DMS114 treated with DMSO at 0.1 percent for 48 hours (cell line): Measurements from ENCODE around the gene ENTPD2.

ENCODE experiments used
- DNase-seq: peaks from one replicate; lab custom pipeline; 2025; ENCODE audit not compliant: unreplicated experiment; lab: John Stamatoyannopoulos, UW

Gene ENTPD2

GRCh38 chr9:137053944-137054931 lies at the start of gene ENTPD2:
Gene ENTPD2, minus strand, starts transcription at chr9:137054061. Its CDS starts 64 bp downstream, at chr9:137053997.
- DNase-seq: no peak

DNA sequence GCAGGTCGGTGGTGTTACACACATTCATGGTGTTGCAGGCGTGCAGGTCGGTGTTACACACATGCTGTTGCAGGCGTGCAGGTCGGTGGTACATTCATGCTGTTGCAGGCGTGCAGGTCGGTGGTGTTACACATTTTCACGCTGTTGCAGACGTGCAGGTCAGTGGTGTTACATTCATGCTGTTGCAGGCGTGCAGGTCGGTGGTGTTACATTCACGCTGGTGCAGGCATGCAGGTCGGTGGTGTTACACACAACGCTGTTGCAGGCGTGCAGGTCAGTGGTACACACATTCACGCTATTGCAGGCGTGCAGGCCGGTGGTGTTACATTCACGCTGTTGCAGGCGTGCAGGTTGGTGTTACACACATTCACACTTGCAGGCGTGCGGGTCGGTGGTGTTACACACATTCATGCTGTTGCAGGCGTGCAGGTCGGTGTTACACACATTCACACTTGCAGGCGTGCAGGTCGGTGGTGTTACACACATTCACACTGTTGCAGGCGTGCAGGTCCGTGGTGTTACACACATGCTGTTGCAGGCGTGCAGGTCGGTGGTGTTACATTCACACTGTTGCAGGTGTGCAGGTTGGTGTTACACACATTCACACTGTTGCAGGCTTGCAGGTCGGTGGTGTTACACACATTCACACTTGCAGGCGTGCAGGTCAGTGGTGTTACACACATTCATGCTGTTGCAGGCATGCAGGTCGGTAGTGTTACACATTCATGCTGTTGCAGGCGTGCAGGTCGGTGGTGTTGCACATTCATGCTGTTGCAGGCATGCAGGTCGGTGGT lies 49.5 kb upstream of the ENTPD2 start:
- DNase-seq: no peak

GRCh38 chr9:137099231-137099630 lies 45.4 kb upstream of the ENTPD2 start:
- no peak for DNase-seq

- no peak for DNase-seq
Observed at GRCh38 chr9:137097761-137098462, 44.1 kb upstream of the ENTPD2 start.

DNA sequence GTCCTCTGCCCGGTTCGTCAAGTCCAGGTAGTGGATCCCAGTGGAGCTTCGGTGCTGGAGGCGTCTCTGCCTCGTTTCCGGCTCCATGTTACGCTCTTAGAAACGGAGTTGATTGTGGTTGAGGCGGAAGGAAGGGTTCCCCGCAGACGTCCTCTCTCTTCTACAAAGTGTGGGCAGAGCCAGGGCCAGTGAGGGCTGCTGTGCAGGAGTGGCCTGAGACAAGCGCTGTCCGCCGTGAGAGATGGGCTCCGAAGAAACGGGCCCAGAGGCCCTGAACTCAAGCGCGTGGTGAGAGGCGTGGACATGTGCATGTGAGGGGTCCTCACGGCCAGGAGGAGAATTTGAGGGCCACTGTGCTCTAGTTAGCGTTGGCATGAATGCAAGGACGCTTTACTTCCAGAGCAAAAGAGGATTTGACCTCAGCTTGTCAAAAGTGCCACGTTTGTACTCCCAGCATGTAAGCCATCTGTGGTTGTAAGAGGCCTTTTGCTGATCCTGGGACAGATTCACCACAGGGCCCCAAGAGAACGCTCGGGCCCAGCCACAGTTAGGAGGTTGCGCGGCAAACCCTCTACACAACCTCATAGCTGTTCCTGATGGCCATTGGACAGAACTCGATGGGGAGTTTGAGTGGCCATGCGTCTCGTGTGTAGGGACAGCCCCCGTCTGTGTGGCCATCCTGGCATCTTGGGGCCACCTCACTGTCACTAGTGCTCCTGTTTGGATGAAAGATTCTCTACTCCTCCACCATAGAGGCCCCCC lies 43.1 kb upstream of the ENTPD2 start:
- no peak for DNase-seq

- no peak for DNase-seq
Observed at GRCh38 chr9:137095664-137096517, 42.0 kb upstream of the ENTPD2 start.

DNA sequence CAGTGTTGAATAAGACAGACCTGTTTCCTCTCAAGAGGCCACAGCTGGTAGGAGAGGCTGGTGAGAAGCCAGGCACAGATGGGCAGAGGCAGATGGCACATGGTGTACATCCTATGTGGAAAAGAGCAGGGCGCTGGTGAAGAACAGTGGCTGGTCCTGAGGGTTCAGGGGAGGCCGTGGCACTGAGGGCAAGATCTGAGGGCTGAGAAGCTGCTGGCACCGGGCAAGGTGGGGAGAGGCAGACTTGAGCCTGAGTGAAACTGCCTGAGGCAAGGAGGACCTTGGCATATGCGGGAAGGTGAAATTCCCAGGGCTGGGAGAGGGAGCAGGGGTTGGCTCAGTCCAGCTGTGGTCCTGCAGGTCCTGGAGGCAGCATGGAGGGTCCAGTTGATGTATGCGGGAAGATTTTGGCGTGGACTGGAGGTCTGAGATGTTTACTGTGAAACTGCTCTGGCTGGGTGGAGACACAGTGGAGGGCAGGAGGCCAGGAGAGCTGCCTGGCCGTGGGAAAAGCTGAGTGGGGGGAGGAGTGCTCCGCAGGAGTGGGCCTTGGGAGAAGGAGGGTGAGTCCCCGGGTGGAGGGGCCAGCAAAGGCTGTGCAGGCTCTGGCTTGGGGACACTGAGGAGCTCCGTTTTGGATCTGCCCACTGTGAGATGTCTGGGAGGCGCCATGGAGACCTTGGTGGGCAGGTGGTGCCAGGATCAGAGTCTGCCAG lies 35.5 kb upstream of the ENTPD2 start:
- no peak for DNase-seq

- no peak for DNase-seq
Observed at GRCh38 chr9:137088121-137088520, 34.3 kb upstream of the ENTPD2 start.

DNA sequence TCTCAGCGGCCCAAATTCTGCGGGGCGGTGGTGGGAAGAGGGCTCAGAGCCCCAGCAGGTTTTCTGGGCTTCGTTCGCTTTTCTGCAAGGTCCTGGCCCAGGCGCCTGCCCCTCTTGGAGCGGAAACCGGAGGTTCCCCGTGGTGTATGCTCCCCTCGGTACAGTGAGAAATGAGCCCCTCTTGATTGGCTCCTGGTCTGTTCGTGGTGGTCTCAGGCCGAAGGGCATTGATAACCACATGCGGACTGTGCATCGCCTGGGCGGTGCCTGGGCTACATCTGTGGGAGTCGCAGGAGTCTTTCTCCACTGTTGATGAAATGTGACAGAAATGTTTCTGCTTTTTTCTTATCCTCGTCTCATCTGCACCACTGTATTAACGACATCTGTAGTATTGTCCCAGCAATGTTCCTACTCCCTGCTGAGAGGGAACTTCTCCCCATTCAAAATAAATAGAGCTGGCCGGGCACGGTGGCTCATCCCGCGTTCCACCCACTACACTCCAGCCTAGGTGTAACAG lies 33.6 kb upstream of the ENTPD2 start:
- DNase-seq: no peak

GRCh38 chr9:137086531-137087408 lies 32.9 kb upstream of the ENTPD2 start, which contains the start of gene MAN1B1:
Gene MAN1B1, plus strand, starts transcription at chr9:137086985. Its CDS starts 15 bp downstream, at chr9:137087000.
- peak; percentile 93 for DNase-seq

DNA sequence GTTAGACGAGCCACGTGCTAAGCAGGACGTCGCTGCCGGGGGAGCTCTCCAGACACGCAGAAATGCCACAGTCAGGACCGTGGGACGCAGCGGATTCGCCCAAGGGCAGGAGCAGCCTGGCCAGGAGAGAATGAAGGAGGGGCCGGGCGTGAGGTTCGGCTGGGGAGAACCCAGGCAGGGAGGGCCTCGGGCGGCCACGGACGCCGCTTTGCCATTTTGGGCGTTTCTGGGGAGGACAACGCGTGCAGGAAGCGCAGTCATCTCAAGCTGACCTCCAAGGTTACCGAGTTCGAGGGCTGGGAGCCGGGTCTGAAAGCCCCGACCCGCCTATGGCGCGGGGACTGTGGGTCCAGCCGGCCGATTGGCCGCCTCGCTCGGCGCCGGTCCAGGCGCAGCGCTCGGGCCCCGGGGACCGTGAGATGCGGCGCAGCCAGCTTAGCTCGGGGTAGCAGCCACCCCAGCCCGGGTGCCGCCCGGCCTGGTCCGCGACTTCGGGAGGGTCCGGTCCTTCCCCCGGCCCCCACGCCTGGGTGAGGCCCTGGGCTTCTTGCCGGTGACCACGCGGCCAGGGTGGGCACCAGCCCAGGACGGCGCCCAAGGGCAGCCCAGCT lies 32.2 kb upstream of the ENTPD2 start:
- no peak for DNase-seq

DNA sequence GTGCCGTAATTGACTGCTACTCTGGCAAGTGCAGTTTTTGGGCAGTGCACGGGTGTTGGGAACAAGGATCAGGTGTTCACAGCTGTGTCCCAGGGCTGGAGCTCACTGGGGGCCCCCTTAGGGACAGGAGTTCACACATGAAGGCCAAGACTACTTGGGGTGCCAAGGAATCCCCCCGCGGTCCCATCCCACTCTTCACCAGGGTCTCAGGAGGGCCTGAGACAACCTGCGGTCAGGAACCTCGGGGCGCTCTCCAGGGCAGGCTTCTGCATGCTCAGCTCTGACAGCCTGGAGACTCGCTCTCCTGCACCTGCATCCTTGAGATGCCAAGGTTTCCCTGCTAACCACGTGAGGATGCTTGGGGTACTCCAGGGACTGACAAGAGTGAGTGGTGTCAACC lies 30.7 kb upstream of the ENTPD2 start:
- no peak for DNase-seq

GRCh38 chr9:137083394-137084004 lies 29.6 kb upstream of the ENTPD2 start:
- no peak for DNase-seq

DNA sequence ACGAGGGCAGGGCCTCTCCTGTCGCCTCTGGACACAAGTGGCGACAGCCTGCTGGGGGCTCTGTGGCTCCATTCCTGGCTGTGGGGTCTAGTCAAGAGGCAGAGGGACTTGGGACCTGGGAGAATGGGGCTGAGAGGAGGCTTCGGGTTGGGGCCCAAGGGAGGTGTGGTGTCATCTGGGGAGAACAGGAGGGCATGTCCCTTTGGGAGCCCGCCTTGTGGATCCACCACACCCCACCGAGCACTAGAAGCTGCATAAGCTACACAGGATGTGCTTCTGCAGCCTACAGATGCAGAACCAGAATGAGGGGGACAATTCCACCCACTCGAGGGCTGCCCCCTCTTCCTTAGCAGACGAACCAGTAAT lies 29.0 kb upstream of the ENTPD2 start:
- DNase-seq: no peak

GRCh38 chr9:137082222-137082924 lies 28.5 kb upstream of the ENTPD2 start:
- no peak for DNase-seq
